Measurements from ENCODE around the gene EGFL8.
"Not testable (repeated sequence)": the region's sequence is repeated elsewhere in the genome, so short reads cannot be mapped to it uniquely, and the experiment has no call there.

GRCh38 chr6:32211432-32211831, 47.0 kb downstream of the EGFL8 start:
- TF ChIP-seq POLR2A (IDR thresholded peaks at IDR 0.05; ENCODE audit: low read depth, low read length); CTCF (IDR thresholded peaks at IDR 0.05; ENCODE audit: extremely low read depth in 1 of 2, insufficient read depth in 1 of 2, low read depth in 1 of 2, low read length in 2 of 2); POLR2AphosphoS5 (IDR thresholded peaks at IDR 0.05; ENCODE audit: insufficient read depth, low read depth, low read length); FOS (IDR thresholded peaks at IDR 0.05; ENCODE audit: borderline replicate concordance, insufficient read depth, low read length); EZH2 (IDR thresholded peaks at IDR 0.05; ENCODE audit: borderline replicate concordance, low read depth, low read length, severe bottlenecking); GATA2 (IDR thresholded peaks at IDR 0.05; ENCODE audit: insufficient read depth, insufficient read length, low read depth, low read length); MAX (IDR thresholded peaks at IDR 0.05; ENCODE audit: insufficient read depth, insufficient read length); MYC (IDR thresholded peaks at IDR 0.05; ENCODE audit: low read depth, low read length): not testable (repeated sequence)

Measured in endothelial cell of umbilical vein (primary cell).